Astrocyte of the spinal cord (primary cell): ENCODE measurements around the gene ST8SIA1.

Experiments used
- DNase-seq: peaks from one replicate; pipeline ENCODE4 v3.0.0; 2011; ENCODE audit warnings: low read depth, low spot score
- H3K4me3 ChIP-seq: 2 replicates; pipeline ENCODE4 v1.5.1; 2011; ENCODE audit warnings: low read depth, mild to moderate bottlenecking, low read length, moderate library complexity
- CTCF ChIP-seq: IDR thresholded peaks from 2 replicates; pipeline ENCODE4 v1.5.1; 2012; ENCODE audit warnings: low read depth, mild to moderate bottlenecking, low read length, inconsistent platforms
- in situ Hi-C: cut with HindIII; loops from 2 replicates; pipeline ENCODE4 v1.10.0; 2017; ENCODE audit warnings: low sequenced_read_pairs

The ST8SIA1 gene

GRCh38 chr12:22266101-22266500 is 68.4 kb downstream of the ST8SIA1 start:
- no peak overlapping the region for H3K4me3 ChIP-seq
- no peak for TF ChIP-seq CTCF
- in situ Hi-C loops = no loop called here
- no peak for DNase-seq

GRCh38 chr12:22264380-22264779 is 70.1 kb downstream of the ST8SIA1 start:
- in situ Hi-C loops = no loop called here
- DNase-seq = no peak
- no peak for TF ChIP-seq CTCF
- no peak overlapping the region for H3K4me3 ChIP-seq

DNA sequence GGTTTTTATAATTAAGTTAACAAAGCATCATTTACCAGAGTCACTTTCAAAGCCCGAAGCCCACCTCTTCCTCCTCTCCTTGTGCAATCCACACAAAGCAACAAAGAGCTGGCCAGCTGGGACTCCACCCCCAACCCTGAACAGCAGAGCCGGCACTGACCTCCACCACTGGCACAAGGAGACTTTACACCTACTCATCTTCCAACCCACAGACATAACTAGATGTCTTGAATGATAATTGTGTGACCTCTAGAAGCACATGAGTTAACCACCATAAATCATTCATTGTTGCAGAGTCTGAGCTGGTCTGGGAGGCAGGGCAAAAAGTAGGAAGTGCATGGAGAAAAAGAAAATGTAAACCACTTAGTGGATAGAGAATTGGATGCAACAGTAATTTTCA is 72.2 kb downstream of the ST8SIA1 start:
- no peak for TF ChIP-seq CTCF
- in situ Hi-C loops = no loop called here
- DNase-seq = peak; percentile 19
- no peak overlapping the region for H3K4me3 ChIP-seq

GRCh38 chr12:22257100-22257499 is 77.4 kb downstream of the ST8SIA1 start:
- TF ChIP-seq CTCF = no peak
- in situ Hi-C loops = no loop called here
- H3K4me3 ChIP-seq = no peak overlapping the region
- DNase-seq = no peak

DNA sequence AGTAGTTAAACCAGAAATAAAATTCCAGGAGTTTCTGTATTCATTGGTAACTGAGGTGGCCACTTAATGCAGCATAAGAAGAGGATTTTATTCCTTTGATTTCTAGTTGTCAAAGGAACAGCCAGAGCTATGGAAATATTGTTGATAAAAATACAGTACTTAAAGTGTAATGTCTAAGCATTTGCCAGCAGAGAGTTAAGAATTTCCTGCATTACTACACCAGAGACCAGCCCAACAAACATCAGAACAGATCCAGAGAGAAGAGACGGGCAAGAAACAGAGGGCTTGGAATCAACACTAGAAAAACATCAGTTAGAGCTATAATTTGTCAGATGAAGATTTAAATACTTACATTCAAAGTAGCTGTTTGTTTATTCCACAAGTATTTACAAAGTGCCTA is 77.9 kb downstream of the ST8SIA1 start:
- in situ Hi-C loops = no loop called here
- DNase-seq = no peak
- no peak overlapping the region for H3K4me3 ChIP-seq
- no peak for TF ChIP-seq CTCF

DNA sequence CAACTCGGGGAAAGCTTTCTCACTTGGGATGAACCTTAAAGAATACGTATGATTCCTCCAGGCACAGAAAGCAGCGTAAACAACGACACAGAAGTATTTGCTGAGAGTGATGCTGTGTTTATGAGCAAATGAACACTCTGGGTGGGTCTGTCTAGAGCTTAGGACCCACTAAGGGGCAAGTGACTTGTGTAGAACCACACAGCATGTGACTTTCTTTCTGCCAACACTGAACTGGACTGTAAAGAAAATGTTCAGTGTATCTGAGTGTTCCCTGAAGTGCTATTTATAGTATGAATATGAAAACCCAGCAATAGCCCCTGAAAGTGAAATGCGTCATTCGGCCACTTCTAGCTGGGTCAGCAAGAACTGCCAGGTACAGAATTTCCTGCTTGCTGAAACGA is 78.5 kb downstream of the ST8SIA1 start:
- in situ Hi-C loops = no loop called here
- no peak for TF ChIP-seq CTCF
- DNase-seq = peak; percentile 56
- H3K4me3 ChIP-seq = no peak overlapping the region

- in situ Hi-C loops = no loop called here
- DNase-seq = peak; percentile 29
- H3K4me3 ChIP-seq = no peak overlapping the region
- TF ChIP-seq CTCF = no peak
Measured at GRCh38 chr12:22255097-22255496, 79.4 kb downstream of the ST8SIA1 start.
